Muscle layer of duodenum (tissue), 2 donors: ENCODE data around the gene DCST2.

Experiments
- H3K27ac ChIP-seq: one replicate; pipeline ENCODE4 v1.7.0; 2013; ENCODE audit warnings: mild to moderate bottlenecking, low read length
- H3K27me3 ChIP-seq: one replicate; pipeline ENCODE4 v1.7.0; 2013; ENCODE audit warnings: low read depth, mild to moderate bottlenecking, control low read depth, low read length
- H3K36me3 ChIP-seq, 2 donors: one replicate each; pipeline ENCODE4 v1.7.0; 2013; ENCODE audit warnings: low read length in 2 of 2, control low read depth in 1 of 2, mild to moderate bottlenecking in 1 of 2; ENCODE audit not compliant: insufficient read depth in 2 of 2, control insufficient read depth in 1 of 2
- H3K4me1 ChIP-seq, 2 donors: one replicate each; pipeline ENCODE4 v1.7.0; 2013; ENCODE audit warnings: low read length in 2 of 2, mild to moderate bottlenecking in 2 of 2, control low read depth in 1 of 2, moderate library complexity in 1 of 2; ENCODE audit not compliant: insufficient read depth in 2 of 2, control insufficient read depth in 1 of 2
- H3K4me3 ChIP-seq, 2 donors: one replicate each; pipeline ENCODE4 v1.7.0; 2013; ENCODE audit warnings: low read length in 2 of 2, low read depth in 1 of 2, mild to moderate bottlenecking in 1 of 2
- H3K9me3 ChIP-seq, 2 donors: one replicate each; pipeline ENCODE4 v1.7.0; 2013; ENCODE audit warnings: low read length in 2 of 2, control low read depth in 1 of 2, mild to moderate bottlenecking in 1 of 2; ENCODE audit not compliant: control insufficient read depth in 1 of 2
- donor health status: healthy.

DCST2 gene

GRCh38 chr1:155004352-155005075, 29.1 kb downstream of the DCST2 start:
- peak overlapping the region; percentile 92 to 93 for H3K4me3 ChIP-seq
- H3K27ac ChIP-seq, result peak overlapping the region; percentile 97
- H3K27me3 ChIP-seq, result no peaks in the 10 kb centered on the region
- H3K36me3 ChIP-seq, result peaks cover 0 to 5% of the 10 kb centered on the region in 2 donors
- peaks cover 17 to 40% of the 10 kb centered on the region in 2 donors for H3K4me1 ChIP-seq
- H3K9me3 ChIP-seq, result no peaks in the 10 kb centered on the region

- Histone ChIP-seq H3K9me3 (no peaks in the 10 kb centered on the region), H3K27me3 (no peaks in the 10 kb centered on the region), H3K4me1 (peaks cover 17 to 45% of the 10 kb centered on the region in 2 donors), H3K27ac (peak overlapping the region; percentile 97), H3K36me3 (peaks cover 0 to 5% of the 10 kb centered on the region in 2 donors), H3K4me3 (peak overlapping the region; percentile 92 to 93)
These were observed 29.7 kb downstream of the DCST2 start for GRCh38 chr1:155003766-155004351.

GRCh38 chr1:155003227-155003765, 30.3 kb downstream of the DCST2 start:
- H3K4me3 ChIP-seq, result peak overlapping the region; percentile 92 to 93
- H3K27me3 ChIP-seq, result no peaks in the 10 kb centered on the region
- H3K36me3 ChIP-seq, result peaks cover 0 to 5% of the 10 kb centered on the region in 2 donors
- H3K9me3 ChIP-seq, result no peaks in the 10 kb centered on the region
- peak overlapping the region; percentile 97 for H3K27ac ChIP-seq
- H3K4me1 ChIP-seq, result peaks cover 17 to 46% of the 10 kb centered on the region in 2 donors

- Histone ChIP-seq H3K4me1 (peaks cover 16 to 46% of the 10 kb centered on the region in 2 donors), H3K27ac (peak within 1 kb of the TSS; percentile 97), H3K27me3 (no peaks in the 10 kb centered on the region), H3K9me3 (no peaks in the 10 kb centered on the region), H3K4me3 (peak within 1 kb of the TSS; percentile 92 to 93), H3K36me3 (peaks cover 0 to 5% of the 10 kb centered on the region in 2 donors)
These were observed 30.9 kb downstream of the DCST2 start, which contains the start of gene ZBTB7B for GRCh38 chr1:155002464-155003226. Gene ZBTB7B, plus strand, starts transcription at chr1:155002802. Its CDS starts 11,859 bp downstream, at chr1:155014661.

GRCh38 chr1:155001675-155002463, 31.7 kb downstream of the DCST2 start:
- H3K9me3 ChIP-seq, result no peaks in the 10 kb centered on the region
- peak overlapping the region; percentile 96 for H3K27ac ChIP-seq
- peaks cover 9 to 40% of the 10 kb centered on the region in 2 donors for H3K4me1 ChIP-seq
- no peaks in the 10 kb centered on the region for H3K27me3 ChIP-seq
- H3K4me3 ChIP-seq, result peak overlapping the region; percentile 83 to 89
- H3K36me3 ChIP-seq, result peaks cover 0 to 5% of the 10 kb centered on the region in 2 donors

GRCh38 chr1:155001425-155001674, 32.2 kb downstream of the DCST2 start:
- H3K27me3 ChIP-seq, result no peaks in the 10 kb centered on the region
- H3K36me3 ChIP-seq, result peaks cover 0 to 5% of the 10 kb centered on the region in 2 donors
- peak overlapping the region; percentile 96 for H3K27ac ChIP-seq
- H3K9me3 ChIP-seq, result no peaks in the 10 kb centered on the region
- H3K4me1 ChIP-seq, result peaks cover 4 to 39% of the 10 kb centered on the region in 2 donors
- peak overlapping the region; percentile 83 to 89 for H3K4me3 ChIP-seq

- Histone ChIP-seq H3K9me3 (no peaks in the 10 kb centered on the region), H3K27ac (peak overlapping the region; percentile 96), H3K4me1 (peaks cover 3 to 34% of the 10 kb centered on the region in 2 donors), H3K27me3 (no peaks in the 10 kb centered on the region), H3K36me3 (peaks cover 0 to 5% of the 10 kb centered on the region in 2 donors), H3K4me3 (peak overlapping the region; percentile 83 to 89)
These were observed 32.7 kb downstream of the DCST2 start for GRCh38 chr1:155000726-155001424.

- H3K36me3 ChIP-seq, result peaks cover 0 to 5% of the 10 kb centered on the region in 2 donors
- H3K4me3 ChIP-seq, result peak overlapping the region; percentile 83 to 89
- peak overlapping the region; percentile 96 for H3K27ac ChIP-seq
- H3K4me1 ChIP-seq, result peaks cover 4 to 31% of the 10 kb centered on the region in 2 donors
- H3K9me3 ChIP-seq, result no peaks in the 10 kb centered on the region
- no peaks in the 10 kb centered on the region for H3K27me3 ChIP-seq
These were observed 33.2 kb downstream of the DCST2 start for GRCh38 chr1:155000411-155000725.

- Histone ChIP-seq H3K27ac (peak overlapping the region; percentile 86), H3K4me3 (peak overlapping the region; percentile 59 to 89), H3K4me1 (peaks cover 4 to 25% of the 10 kb centered on the region in 2 donors), H3K27me3 (no peaks in the 10 kb centered on the region), H3K36me3 (peaks cover 0 to 5% of the 10 kb centered on the region in 2 donors), H3K9me3 (no peaks in the 10 kb centered on the region)
These were observed 33.8 kb downstream of the DCST2 start for GRCh38 chr1:154999571-155000410.
